ENCODE measurements around the gene TMEM132A.

GRCh38 chr11:60931917-60932316, 7.7 kb downstream of the TMEM132A start:
- TF ChIP-seq ZNF778 (CRISPR knock-in tag; IDR thresholded peaks at IDR 0.05): no peak
- no peak for TF ChIP-seq YY1 (IDR thresholded peaks at IDR 0.05; ENCODE audit: borderline replicate concordance in 1 of 3, control insufficient read depth in 1 of 3, extremely low read depth in 1 of 3, insufficient read depth in 3 of 3, insufficient read length in 1 of 3, insufficient replicate concordance in 2 of 3, low read depth in 1 of 3, low read length in 2 of 3)
- TF ChIP-seq CBX8 (IDR thresholded peaks at IDR 0.05; ENCODE audit: borderline replicate concordance, extremely low read depth, low read depth, low read length, poor library complexity, severe bottlenecking): no peak
- TF ChIP-seq MLLT1 (IDR thresholded peaks at IDR 0.05): no peak
- TF ChIP-seq CTCF (IDR thresholded peaks at IDR 0.05 in 2 of 3, conservative IDR thresholded peaks at IDR 0.05 in 1 of 3; ENCODE audit: insufficient read depth in 2 of 3, low read depth in 1 of 3, low read length in 3 of 3): no peak
